HG02973 (cell line): ENCODE results near the gene ATXN10.

Experiments
- ATAC-seq: cut with Tn5 transposase; IDR thresholded peaks from one replicate; pipeline ENCODE4 v1.9.1; 2021; ENCODE audit warnings: moderate library complexity; ENCODE audit not compliant: unreplicated experiment

Gene ATXN10

DNA sequence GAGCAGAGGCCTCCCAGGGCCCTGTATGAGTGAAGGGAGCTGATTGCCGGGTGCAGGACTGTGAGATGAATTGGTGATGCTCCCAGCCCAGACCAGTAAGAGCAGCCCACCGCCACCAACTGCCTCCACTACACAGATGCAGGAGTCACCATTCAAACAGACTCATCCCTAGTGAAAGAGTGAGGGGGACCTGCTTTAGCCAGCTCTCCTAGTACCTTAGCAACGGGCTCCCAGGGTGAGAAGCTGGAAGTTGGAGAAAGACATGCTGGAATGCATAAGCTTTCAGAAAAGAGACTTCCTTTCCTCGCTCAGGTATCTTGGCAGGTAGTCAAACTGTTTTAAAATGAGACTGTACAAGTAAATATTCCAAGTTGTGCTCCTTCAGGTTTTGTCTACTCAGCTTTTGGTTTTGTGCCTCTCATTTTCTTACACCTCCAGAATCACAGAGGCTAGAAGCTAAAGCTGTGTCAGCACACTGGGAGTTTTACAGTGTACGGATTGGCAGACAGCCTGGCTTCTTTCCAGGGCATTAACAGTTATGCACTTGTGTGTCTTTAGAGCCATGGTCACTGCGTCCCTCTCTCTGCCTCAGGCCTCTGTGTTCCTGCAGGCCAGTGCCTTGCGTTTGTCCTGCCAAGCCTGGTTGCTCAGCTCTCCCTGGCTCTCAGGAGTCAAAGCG lies 146.2 kb downstream of the ATXN10 start:
- ATAC-seq, result no peak

DNA sequence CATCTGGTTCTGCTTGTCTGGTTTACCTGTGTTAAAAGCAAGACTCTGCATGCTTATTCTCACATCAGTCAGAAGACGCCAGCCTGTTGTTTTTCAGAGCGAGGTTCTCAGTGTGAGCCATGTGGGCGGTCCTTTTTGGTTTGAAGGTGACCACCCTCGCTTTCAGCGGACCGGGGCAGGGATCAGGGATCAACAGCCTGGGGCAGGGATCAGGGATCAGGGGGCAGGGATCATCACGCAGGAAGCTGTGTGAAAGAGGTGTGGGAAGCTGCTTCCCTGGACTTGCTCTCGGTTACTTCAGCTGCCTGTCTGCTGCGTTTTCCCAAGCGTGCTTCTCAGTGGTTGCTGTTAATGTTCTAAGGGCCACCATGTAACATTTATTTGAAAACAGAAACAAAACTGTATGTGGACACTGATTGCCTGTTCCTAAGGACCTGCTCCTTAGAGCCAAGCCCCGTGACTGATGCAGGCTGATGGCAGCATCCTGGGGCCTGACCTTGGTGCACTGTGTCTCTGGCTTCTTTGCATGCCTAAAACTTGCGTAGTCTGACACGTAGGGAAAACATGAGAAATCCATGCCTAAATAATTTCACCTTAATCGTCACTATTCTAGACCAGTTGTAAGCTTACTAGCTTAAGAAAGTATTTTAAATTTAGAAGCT lies 146.9 kb downstream of the ATXN10 start:
- ATAC-seq, result no peak

DNA sequence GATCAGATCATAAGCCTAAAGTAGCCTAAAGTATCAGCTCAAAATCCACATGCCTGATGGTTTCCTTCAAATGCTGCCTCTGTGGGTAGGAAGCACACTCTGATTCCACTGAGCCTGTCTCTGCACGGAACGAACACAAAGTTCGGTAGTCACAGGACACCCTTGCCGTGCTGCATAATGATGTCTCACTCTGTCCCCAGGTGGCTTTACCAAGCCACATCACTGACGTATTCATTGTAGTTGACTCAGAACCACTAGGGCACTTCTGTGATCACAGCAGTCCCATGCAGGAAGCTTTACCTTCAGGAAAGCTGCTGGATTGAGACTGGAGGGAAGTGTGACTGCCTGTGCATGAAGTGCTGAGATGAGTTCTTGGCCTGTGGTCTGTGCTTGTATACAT lies 147.7 kb downstream of the ATXN10 start:
- no peak for ATAC-seq

DNA sequence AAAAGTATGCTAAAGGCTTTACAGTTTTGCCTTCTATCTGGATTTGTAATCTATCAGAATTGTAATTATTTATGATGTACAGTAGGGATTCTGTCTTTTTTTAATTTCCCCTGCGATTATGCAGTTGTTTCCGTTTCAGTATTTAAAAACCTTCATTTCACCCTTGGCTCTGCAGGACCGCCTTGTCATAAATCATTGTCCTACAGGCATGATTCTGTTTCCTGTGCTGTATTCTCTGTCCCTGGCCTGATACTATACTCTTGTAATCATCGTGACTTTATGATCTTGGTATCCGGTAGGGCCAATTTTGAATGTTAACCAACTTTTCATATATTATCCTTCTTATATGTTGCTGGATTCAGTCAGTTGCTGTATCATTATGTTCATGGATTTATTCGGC lies 151.7 kb downstream of the ATXN10 start:
- no peak for ATAC-seq

DNA sequence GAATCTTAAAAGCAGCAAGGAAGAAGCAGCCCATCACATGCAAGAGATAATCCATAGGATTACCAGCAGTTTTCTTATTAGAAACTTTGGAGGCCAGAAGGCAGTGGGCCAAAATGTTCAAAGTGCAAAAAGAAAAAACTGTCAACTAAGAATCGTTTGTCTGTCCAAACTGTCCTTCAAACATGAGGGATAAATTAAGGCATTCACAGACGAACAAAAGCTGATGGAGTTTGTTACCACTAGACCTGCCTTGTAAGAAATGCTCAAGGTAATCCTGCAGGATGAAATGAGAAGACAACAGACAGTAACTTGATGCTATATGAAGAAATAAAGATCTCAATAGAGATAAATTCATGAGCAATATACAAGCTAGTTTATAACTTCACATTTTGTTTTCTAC lies 154.9 kb downstream of the ATXN10 start:
- no peak for ATAC-seq

DNA sequence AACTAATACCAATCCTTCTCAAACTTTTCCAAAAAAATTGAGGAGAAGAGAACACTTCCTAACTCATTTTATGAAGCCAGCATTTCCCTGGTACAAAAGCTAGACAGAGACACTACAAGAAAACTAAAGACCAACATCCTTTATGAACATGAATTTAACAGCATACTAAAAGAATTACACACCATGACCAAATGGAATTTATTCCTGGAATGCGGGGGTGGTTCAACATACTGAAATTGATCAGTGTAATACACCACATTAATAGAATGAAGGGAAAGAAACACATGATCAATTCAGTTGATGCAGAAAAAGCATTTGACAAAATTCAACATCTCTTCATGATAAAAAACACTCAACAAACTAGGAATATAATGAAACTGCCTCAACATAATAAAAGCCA lies 157.2 kb downstream of the ATXN10 start:
- ATAC-seq, result no peak

DNA sequence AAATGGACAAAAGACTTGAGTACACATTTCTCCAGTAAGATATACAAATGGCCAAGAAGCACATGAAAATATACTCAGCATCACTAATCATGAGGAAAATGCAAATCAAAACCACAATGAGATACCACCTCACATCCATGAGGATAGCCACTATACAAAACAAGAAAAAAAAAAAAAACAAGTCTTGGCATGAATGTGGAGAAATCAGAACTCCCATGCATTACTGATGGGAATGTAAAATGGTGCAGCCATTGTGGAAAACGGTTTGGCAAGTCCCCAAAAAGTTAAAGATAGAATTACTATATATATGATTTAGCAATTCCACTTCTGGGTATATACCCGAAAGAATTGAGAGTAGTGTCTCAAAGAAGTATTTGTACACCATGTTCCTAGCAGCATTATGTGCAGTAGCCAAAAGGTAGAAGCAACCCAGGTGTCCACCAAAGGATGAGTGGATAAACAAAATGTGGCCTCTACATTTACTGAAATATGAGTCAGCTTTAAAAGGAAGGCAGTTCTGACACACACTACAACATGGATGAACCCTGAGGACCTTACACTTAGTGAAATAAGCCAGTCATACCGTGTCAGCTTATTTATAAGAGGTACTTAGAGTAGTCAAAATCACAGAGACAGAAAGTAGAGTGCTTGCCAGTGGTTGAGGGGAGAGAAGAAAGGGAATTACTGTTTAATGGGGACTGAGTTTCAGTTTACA lies 159.1 kb downstream of the ATXN10 start:
- ATAC-seq, result no peak

DNA sequence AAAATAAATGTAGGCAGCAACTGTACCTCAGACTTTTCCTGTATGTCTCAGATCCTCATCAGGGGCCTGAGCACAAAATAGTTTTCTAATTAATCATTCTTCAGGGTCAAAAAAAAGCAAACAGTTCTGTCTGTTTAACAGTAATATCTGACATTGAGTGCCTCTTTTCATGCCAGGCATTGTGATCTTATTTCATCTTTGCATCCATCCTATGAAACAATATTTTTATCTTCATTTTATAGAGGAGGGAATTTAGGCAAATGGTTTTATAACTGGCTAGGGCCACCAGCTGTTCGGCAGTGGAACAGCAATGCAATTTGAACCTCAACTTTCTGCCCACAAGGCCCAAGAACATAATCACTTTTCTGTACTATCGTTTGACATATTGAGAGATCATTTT lies 159.8 kb downstream of the ATXN10 start:
- no peak for ATAC-seq

DNA sequence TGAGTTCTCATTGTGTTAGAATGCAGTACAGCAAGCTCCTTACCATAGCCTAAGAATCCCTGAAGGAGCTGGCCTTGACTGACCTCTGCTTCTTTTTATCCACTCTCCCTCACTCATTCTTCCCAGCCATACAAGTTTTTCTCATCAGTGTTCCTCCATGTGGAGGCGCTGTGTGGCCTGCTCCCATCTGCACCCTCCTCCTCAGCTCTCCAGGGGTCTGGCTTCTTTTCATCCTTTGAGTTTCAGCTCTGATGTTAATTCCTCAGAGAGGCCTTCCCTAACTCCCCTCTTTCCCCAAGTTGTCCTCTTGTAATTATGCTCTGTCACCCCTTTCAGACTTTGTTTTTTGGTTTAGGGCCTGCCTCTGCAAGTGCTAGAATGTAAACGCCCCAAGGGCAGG lies 160.5 kb downstream of the ATXN10 start:
- no peak for ATAC-seq

DNA sequence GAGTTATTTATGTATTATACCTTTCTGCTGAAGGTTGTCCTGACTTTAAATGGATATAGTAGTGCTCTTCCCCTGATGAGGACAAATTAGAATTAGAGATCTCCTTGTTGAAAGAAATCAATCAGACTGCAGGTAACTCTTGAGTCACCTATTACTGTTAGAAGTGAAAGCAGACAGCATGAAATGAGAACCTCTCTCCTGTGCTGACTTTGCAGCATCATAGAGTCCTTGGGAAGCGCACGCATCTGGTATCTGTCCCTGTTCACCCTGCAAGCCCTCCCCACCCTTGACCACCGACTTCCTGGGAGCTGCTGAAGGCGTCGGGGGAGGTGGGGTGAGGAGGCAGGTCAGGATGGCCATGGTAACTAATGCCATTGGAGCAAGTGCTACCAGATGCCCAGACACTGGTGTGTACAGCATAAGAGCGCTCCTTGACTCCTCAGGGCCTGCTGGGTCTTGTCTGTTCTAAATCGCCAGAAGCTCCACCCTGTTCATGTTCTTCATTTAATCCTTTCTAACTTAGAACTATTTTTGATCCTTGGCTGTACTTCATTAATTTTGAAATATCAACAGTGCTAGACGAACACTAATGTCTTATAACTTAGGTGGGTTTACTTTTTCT lies 161.4 kb downstream of the ATXN10 start:
- ATAC-seq, result no peak

DNA sequence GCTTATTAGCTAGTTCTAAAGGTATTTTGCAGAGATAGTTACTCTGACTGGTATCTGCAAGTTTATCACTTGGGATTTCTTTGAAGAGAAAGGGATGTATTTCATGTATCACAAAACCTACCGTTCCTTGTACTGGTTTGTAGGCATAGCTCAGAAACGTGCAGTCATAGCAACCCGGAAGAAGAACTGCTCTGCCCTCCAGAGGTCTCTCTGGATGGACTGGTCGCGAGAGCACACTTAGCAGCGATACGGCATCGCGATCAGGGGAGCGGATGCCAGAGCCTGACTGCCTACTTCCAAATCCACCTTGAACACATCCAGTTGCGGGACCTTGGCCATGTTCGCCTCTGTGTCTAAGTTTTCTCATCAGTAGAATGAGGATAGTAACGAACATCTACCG lies 162.0 kb downstream of the ATXN10 start:
- ATAC-seq, result no peak

DNA sequence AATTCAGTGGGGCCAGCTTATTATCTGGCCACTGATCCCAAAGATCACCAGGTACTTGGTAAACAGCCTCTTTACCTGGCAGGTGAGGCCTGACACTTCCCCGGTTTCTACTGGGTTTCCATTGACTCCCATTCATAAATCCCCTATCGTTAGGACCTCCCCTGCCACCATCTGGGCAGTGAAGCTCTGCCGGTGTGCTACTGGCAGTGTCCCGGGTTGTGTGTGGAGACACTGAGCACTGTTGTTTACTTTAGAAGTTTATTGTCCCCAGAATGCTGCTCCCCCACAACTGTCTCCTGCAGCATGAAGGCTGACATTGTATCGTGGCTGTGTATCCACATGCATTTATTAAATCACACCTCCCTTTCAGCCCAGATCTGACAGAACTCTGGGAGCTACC lies 162.6 kb downstream of the ATXN10 start:
- no peak for ATAC-seq

DNA sequence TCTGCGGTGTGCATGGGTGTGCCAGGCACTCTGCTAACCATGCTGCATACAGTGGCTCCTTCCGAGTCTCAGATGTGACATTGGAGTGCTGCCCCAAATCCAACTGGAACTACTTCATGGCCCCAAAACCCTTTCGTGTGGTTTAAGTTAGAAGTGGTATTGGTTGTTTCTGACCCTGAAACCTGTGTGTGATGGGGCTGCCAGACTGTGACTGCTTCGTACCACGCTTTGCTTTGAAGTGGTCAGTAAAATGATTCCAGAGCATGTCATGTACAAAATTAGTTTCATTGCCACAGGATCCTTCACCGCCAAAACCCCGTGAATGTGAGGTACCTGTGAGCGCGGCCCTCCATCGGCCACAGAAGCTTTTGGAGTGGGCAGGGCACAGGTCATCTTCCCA lies 163.2 kb downstream of the ATXN10 start:
- ATAC-seq, result no peak

DNA sequence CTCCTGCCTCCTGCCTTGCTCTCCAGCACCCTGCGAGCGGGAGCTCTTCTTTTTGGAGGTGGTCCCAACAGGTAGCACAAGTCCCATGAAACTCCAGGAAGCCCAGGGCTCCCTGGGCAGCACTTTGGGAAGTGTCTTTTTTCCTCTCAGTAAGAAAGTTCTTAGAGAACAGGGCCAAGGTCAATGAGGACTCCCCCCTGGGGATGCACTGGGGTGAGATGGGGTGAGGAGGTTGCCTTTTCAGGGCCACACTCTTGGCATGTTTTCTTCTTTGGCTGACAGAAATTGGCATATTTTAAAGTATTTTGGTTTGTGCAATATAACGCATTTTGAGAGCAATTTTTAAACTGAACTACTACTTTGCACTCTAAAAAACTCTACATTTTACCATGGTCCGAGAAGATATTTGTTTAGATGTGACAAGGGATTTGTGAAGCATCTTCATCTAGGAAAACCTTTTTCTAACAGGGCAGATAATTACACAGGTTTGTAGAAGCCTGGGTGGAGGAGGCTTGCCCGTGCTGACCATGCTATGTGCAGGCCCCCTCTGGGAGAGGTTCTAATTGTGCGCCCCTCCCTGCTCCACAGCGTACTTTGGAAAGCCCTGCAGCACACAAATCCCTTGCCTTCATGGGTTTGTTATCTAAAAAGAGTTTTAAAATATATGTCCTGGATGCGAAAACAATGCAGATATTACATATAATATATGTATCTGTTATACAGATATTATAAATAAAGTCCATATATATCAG lies 165.0 kb downstream of the ATXN10 start:
- ATAC-seq, result no peak

DNA sequence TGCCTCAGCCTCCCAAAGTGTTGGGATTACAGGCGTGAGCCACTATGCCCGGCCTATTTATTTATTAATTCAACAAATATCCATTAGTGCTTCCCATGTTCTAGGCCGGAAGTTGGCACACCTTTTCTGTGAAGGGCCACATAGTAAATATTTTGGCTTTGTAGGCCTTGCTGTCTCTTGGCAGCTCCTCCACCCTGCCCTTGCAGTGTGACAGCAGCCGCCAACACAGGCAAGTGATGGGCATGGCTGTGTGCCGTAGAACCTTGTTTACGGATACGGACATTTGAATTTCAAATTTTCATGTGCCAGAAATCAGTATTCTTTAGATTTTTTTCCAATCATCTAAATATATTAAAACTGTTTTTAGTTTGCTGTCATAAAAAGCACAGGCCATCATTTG lies 165.9 kb downstream of the ATXN10 start:
- ATAC-seq, result no peak

DNA sequence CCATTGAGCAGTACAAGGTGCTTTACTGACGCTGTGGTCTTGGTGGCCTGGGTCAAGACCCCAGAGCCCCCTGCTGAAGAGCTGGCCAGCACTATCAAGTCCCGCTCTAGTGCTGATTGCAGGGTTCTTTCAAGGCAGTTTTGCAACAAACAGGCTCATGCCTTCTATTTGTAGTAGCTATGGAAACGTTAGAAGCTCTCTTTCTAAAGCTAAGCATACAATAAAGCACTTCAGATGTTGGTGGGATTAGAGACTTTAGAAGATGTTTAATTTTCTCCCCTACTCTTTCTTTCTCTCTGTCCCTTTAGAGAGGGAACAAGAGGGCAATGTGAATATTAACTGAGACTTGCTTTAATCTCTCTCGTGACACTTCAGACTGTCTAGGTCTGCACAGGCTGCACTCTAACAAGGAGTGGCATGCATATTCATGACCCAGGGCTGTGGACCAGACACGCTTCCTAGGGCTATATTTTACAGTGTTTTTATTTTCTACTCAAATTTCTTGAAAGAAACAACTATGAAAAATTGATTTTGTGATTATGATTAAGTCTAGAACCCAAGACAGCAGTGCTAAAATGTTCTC lies 166.8 kb downstream of the ATXN10 start:
- ATAC-seq, result no peak

DNA sequence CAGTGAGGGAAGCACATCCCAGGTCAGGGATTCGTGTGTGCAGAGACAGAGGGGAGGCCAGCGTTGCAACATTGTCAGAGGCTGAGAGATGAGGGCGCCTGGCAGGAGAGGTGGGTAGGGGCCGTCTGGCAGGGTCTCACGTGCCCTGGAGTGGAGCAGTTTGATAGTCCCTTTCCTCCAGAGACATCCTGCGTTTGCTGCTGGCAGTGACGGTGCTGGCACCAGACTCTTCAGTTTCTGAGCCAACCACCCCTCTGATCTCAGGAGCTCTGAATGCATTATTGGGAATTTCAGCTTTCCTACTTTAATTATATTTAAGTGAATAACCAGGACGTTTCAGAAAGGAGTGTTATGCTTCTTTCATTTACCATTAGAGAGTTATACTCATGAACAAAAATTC lies 168.8 kb downstream of the ATXN10 start:
- ATAC-seq, result no peak

DNA sequence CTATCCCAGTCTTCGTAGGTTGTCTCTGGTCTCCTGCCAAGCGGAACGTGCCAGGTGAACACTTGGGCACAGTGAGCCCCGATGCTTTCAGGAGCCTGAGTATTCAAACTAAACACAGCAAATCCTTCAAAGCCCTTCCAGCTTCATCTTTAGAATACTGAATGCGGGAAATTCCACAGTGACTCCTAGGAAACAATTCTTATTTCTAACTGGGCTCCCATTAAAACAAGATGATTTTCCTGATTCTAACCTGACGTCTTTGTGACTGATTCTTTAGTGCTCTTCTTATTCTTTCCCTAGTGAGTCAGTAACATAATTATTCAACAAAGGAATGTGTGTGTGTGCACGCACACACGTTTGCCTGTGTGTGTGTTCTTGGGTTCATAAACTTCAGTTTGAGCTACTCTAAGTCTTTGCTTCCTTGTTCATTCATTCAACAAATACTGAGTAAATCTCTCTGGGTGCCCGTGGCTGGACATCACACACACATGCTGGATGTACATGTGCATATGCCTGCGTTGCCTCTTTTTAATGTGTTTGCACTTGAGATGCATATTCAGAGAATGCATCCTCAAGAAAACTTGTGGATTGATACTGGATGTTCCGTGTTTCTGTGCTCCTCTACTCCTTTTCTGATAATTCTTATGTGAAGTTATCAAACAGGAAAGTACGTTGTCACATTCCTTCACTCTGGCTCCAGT lies 170.8 kb downstream of the ATXN10 start:
- no peak for ATAC-seq

DNA sequence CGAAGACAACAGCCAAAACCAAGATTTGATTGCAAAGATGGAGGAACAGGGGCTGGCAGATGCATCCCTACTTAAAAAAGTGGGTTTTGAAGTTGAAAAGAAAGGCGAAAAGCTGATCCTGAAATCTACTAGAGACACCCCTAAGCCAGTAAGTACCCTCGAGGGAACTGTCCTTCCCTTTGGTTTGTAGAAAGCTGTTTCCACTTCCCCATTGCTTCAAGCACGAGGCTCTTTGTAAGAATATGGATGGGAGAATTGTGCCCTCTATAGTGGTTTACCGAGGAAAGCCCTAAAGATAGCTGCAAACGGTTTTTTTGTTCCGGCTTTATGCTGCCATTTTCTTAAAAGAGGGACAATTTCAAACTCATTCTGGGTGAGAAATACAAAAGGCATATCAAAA lies 171.4 kb downstream of the ATXN10 start:
- ATAC-seq, result no peak

DNA sequence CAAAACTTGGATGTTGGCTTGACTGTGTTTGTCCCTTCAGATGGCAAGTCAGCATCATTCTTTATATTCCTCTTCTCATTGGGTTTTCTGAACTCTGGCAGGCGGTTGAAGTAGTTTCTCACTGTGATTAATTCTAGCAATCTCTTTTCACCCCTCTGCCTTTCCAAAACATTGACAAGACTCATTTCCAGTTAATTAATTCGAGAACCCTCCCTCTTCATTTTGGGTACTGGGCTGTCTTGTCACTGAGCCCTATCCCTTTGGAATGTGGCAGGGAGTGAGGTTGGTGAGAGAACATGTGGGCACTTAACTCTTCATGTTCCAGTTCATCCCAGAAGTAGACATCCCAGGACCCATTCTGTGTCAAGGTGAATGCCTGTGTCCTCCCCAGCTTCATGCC lies 172.4 kb downstream of the ATXN10 start:
- no peak for ATAC-seq
